Uterus (tissue), 4 donors: ENCODE data around the gene MSX1. TPM values are rescaled to one million over a fixed set of nuclear protein-coding genes. Genes with fewer than 3 reads are reported as not detected.
A peak's percentile ranks its signal among the peaks of the same experiment; 100 is the strongest.

Experiments used
- DNase-seq, 2 donors: peaks; one replicate each; pipeline ENCODE4 v3.0.0-alpha.2; 2019 to 2020
- H3K27ac ChIP-seq, 2 donors: fragments of 200-600 bp; sonication (generic); 1 replicate in 1 of 2; 2 replicates in 1 of 2; pipeline ENCODE4 v1.5.1; 2016 to 2018
- H3K27me3 ChIP-seq, 2 donors: fragments of 200-600 bp; sonication (generic); one replicate each; pipeline ENCODE4 v1.5.1; 2018 to 2019; ENCODE audit warnings: control low read depth in 1 of 2
- H3K36me3 ChIP-seq, 2 donors: fragments of 200-600 bp; sonication (generic); one replicate each; pipeline ENCODE4 v1.5.1; 2019; ENCODE audit warnings: control low read depth in 1 of 2
- H3K4me1 ChIP-seq, 2 donors: fragments of 200-600 bp; sonication (generic); one replicate each; pipeline ENCODE4 v1.5.1; 2018 to 2019; ENCODE audit warnings: control low read depth in 1 of 2
- H3K4me3 ChIP-seq, 2 donors: fragments of 200-600 bp; sonication (generic); 1 replicate in 1 of 2; 2 replicates in 1 of 2; pipeline ENCODE4 v1.5.1; 2018 to 2019; ENCODE audit warnings: mild to moderate bottlenecking in 1 of 2
- H3K9me3 ChIP-seq, 2 donors: fragments of 200-600 bp; sonication (generic); one replicate each; pipeline ENCODE4 v1.5.1; 2019; ENCODE audit warnings: control low read depth in 1 of 2
- CTCF ChIP-seq, 4 experiments: fragments of 200-600 bp in 2 of 4; fragments of 450-650 bp in 2 of 4; sonication (generic) in 2 of 4; IDR thresholded peaks; one replicate each; pipeline ENCODE4 v1.5.1; 2016 to 2019; ENCODE audit warnings: antibody characterized with exemption in 4 of 4, mild to moderate bottlenecking in 2 of 4, moderate library complexity in 1 of 4
- POLR2A ChIP-seq, 2 donors: fragments of 450-650 bp; IDR thresholded peaks; one replicate each; pipeline ENCODE4 v1.6.1; 2016; ENCODE audit warnings: antibody characterized with exemption in 2 of 2, mild to moderate bottlenecking in 1 of 2, moderate library complexity in 1 of 2
- intact Hi-C: fragments of 100-400 bp; cut with DNase I; formaldehyde crosslinking; loops from one replicate; pipeline ENCODE4 v1.15.1; 2023; ENCODE audit warnings: low total_unique reads
- total RNA-seq, 4 donors: library from RNA; depleted of rRNA in 3 of 4; stranded (reverse); fragments of >200 nt in 3 of 4; gene quantifications; one replicate each; pipeline versions ENCODE4 v1.1.0 to v1.2.4, GENCODE V29; 2014 to 2023
- donor health status: DM: yes; HTN: yes; CAD: no.

MSX1 gene
- total RNA-seq, 4 donors from 2014 or later, result 19.7 to 33.0 (median 23.8) TPM

GRCh38 chr4:4857809-4858508 lies 1.5 kb upstream of the MSX1 start:
- Histone ChIP-seq H3K36me3 (no peaks in the 10 kb centered on the region), H3K9me3 (no peaks in the 10 kb centered on the region), H3K27ac (no peak overlapping the region), H3K4me3 (no peak overlapping the region), H3K27me3 (peaks cover 7 to 38% of the 10 kb centered on the region in 2 donors), H3K4me1 (peaks cover 0 to 3% of the 10 kb centered on the region in 2 donors)
- DNase-seq, result no peak
- TF ChIP-seq CTCF (IDR thresholded peaks at IDR 0.05) (no peak), POLR2A (IDR thresholded peaks at IDR 0.05) (no peak)
- intact Hi-C loops, result loop anchor here (5.0 kb wide), 1 partner anchor 144 kb away; no protein-coding TSS in a partner anchor

- TF ChIP-seq CTCF (IDR thresholded peaks at IDR 0.05) (no peak), POLR2A (IDR thresholded peaks at IDR 0.05) (no peak)
Measured at GRCh38 chr4:4858527-4859324, 739 bp upstream of the MSX1 start.

GRCh38 chr4:4859799-4860599 lies 534 bp downstream of the MSX1 start:
- H3K4me1 ChIP-seq, result peaks cover 0 to 3% of the 10 kb centered on the region in 2 donors

More at GRCh38 chr4:4858527-4859324, 739 bp upstream of the MSX1 start:
- peak overlapping the region; percentile 15 to 83 for H3K4me3 ChIP-seq
- H3K4me1 ChIP-seq, result peaks cover 0 to 3% of the 10 kb centered on the region in 2 donors
- intact Hi-C loops, result loop anchor here (5.0 kb wide), 1 partner anchor 144 kb away; no protein-coding TSS in a partner anchor
- H3K36me3 ChIP-seq, result no peaks in the 10 kb centered on the region
- peak overlapping the region; percentile 76 to 83 for H3K27ac ChIP-seq
- no peaks in the 10 kb centered on the region for H3K9me3 ChIP-seq
- H3K27me3 ChIP-seq, result peaks cover 7 to 38% of the 10 kb centered on the region in 2 donors
- DNase-seq, result no peak

More at GRCh38 chr4:4859799-4860599, 534 bp downstream of the MSX1 start:
- Histone ChIP-seq H3K27me3 (peaks cover 7 to 29% of the 10 kb centered on the region in 2 donors), H3K9me3 (no peaks in the 10 kb centered on the region), H3K4me3 (peak overlapping the region; percentile 59 to 83), H3K36me3 (no peaks in the 10 kb centered on the region), H3K27ac (peak overlapping the region; percentile 76 to 83)
- intact Hi-C loops, result loop anchor here (5.0 kb wide), 1 partner anchor 142 kb away; no protein-coding TSS in a partner anchor
- TF ChIP-seq CTCF (IDR thresholded peaks at IDR 0.05) (no peak), POLR2A (IDR thresholded peaks at IDR 0.05) (no peak)
- DNase-seq, result no peak
